ENCODE results near the gene ADAT1. TPM values are rescaled to one million over a fixed set of nuclear protein-coding genes. Genes with fewer than 3 reads are reported as not detected.

Gene ADAT1
- total and polyA plus RNA-seq, 10 of the 15 experiments (the other 5 are each of a cell fraction or from before 2014, with no cell fraction given): 26.2 to 77.4 (median 55.8) TPM

DNA sequence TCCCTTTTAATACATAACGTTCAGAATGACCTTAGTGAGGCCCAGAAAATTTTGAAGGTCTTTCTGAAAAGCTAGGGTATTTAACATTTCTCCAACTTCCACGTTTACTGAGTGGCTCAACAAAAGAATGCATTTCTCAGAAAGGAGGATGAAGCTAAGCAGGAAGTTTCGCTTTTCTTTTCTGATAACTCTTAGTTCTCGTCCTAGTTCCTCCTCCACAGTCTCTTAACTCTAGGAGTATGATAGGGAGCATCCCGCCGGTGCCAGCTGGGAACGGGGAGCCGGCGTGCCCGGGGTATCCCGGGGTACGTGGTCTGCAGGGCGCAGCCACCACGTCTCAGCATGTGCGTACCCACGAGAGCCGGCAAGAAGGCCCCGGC lies 24.0 kb upstream of the ADAT1 start:
- BruUV-seq (replicated peaks): TSS peak; percentile 74
- WGBS (ENCODE audit: insufficient coverage, insufficient replicate concordance, low lambda C conversion rate, missing lambda C conversion rate): 2% methylated on average over 18 of the region's 18 CpGs
- DNase-seq (ENCODE audit: low read depth, low spot score) (no peak), FAIRE-seq (peak; percentile 52), ATAC-seq (peak; percentile 15)
- TF ChIP-seq TARDBP (IDR thresholded peaks at IDR 0.05; ENCODE audit: borderline replicate concordance): no peak
- TF ChIP-seq GABPA (IDR thresholded peaks at IDR 0.05; ENCODE audit: low read depth): no peak
- peak; percentile 64; the same call in 1 of the 2 replicates for TF ChIP-seq ESRRA (IDR thresholded peaks at IDR 0.05; ENCODE audit: low read length)
- TF ChIP-seq NFXL1 (IDR thresholded peaks at IDR 0.05; ENCODE audit: borderline replicate concordance): no peak
- no peak for TF ChIP-seq PAX5 (IDR thresholded peaks at IDR 0.05; ENCODE audit: borderline replicate concordance, low read depth, low read length)
- TF ChIP-seq BCL11A (IDR thresholded peaks at IDR 0.05; ENCODE audit: low read depth, low read length): no peak
- peak; percentile 16; the same call in 1 of the 2 replicates for TF ChIP-seq ZBED1 (IDR thresholded peaks at IDR 0.05; ENCODE audit: borderline replicate concordance)
- peaks cover 4% of the 10 kb centered on the region; the same call in 1 of the 2 replicates for H4K20me1 ChIP-seq (ENCODE audit: control insufficient read depth, insufficient read depth)
- peak overlapping the region; percentile 84 for H3K27ac ChIP-seq (ENCODE audit: control insufficient read depth, insufficient read depth)
- H3K4me3 ChIP-seq: peak overlapping the region; percentile 85
- in situ Hi-C loops (cut with MboI) (loop anchor here (5.0 kb wide), 2 partner anchors 115 to 1545 kb away; partner anchors contain the start of gene MON1B), intact Hi-C loops (cut with micrococcal nuclease; ENCODE audit: unreplicated experiment) (loop anchor here (2.0 kb wide), 1 partner anchor 24 kb away; the partner anchor contains the start of gene ADAT1)
- peak overlapping the region; percentile 89 for H3K4me2 ChIP-seq (ENCODE audit: control insufficient read depth, insufficient read depth)
- ChIA-PET RAD21 (ENCODE audit: unreplicated experiment) (interaction anchor here (0.6 to 6.0 kb wide), 12 partner anchors 25 to 948 kb away, joined by 3 to 46 read pairs (median 3); partner anchors contain the start of genes ADAT1 and GABARAPL2), SMC1A (ENCODE audit: uncharacterized antibody, unreplicated experiment) (interaction anchor here (0.5 to 8.1 kb wide), 10 partner anchors 9 to 214 kb away, joined by 3 to 69 read pairs (median 3); partner anchors contain the start of genes ADAT1, CFDP1 and TMEM231), CTCF (interaction anchor here (0.6 to 5.6 kb wide), 7 partner anchors 12 to 214 kb away, joined by 3 to 51 read pairs (median 3); partner anchors contain the start of genes ADAT1, CFDP1 and GABARAPL2), POLR2A (interaction anchor here (0.6 to 6.1 kb wide), 10 partner anchors 9 to 1044 kb away, joined by 3 to 67 read pairs (median 7); partner anchors contain the start of genes ADAT1, CFDP1, GABARAPL2 and TMEM231)
- H3K4me1 ChIP-seq (ENCODE audit: control insufficient read depth, insufficient read depth, low read length): peaks cover 22% of the 10 kb centered on the region
- H3K79me2 ChIP-seq (ENCODE audit: control insufficient read depth, insufficient read depth, low read length): peaks cover 92% of the 10 kb centered on the region
- no peaks in the 10 kb centered on the region; a peak in 1 of 4 replicates for H3K27me3 ChIP-seq (replicated peaks in 1 of 2; ENCODE audit: control insufficient read depth in 2 of 2, insufficient read depth in 2 of 2, low read length in 1 of 2)
- peak overlapping the region; percentile 83 for H2AFZ ChIP-seq (ENCODE audit: control insufficient read depth, low read depth, low read length)
- no peaks in the 10 kb centered on the region for H3K9me3 ChIP-seq (replicated peaks; ENCODE audit: control insufficient read depth, insufficient read depth, low read length)
- peak overlapping the region; percentile 75 for H3K9ac ChIP-seq (ENCODE audit: control insufficient read depth, insufficient read depth, low read length)
- peaks cover 0 to 11% of the 10 kb centered on the region in 2 experiments for H3K36me3 ChIP-seq (ENCODE audit: control insufficient read depth in 2 of 2, insufficient read depth in 2 of 2, low read length in 1 of 2)

Data from GM12878 (cell line).